SK-N-SH treated with all-trans-retinoic acid at 6 μM for 48 hours (cell line): ENCODE measurements around the gene C9.

Experiments used
- ATAC-seq: fragments of 200-7000 bp; cut with Tn5 transposase; 3 replicates; pipeline ENCODE4 v1.9.1; 2020; ENCODE audit warnings: mild to moderate bottlenecking, moderate library complexity
- ARNTL ChIP-seq: fragments of 450-650 bp; formaldehyde crosslinking; IDR thresholded peaks from 2 replicates; pipeline ENCODE4 v1.5.0; 2020; ENCODE audit warnings: low read depth, mild to moderate bottlenecking, moderate library complexity, borderline replicate concordance
- BACH2 ChIP-seq: fragments of 250-450 bp; sonication (Bioruptor Pico); IDR thresholded peaks from 2 replicates; pipeline ENCODE4 v1.9.0; 2021; ENCODE audit warnings: mild to moderate bottlenecking, borderline replicate concordance
- CSDC2 ChIP-seq: fragments of 250-450 bp; sonication (Bioruptor Pico); IDR thresholded peaks from 2 replicates; pipeline ENCODE4 v1.5.0; 2020; ENCODE audit warnings: mild to moderate bottlenecking, moderate library complexity
- ESRRG ChIP-seq: fragments of 250-450 bp; sonication (Bioruptor Pico); IDR thresholded peaks from 2 replicates; pipeline ENCODE4 v1.6.1; 2021; ENCODE audit warnings: mild to moderate bottlenecking
- GLIS3 ChIP-seq: fragments of 250-450 bp; sonication (Bioruptor Pico); IDR thresholded peaks from 2 replicates; pipeline ENCODE4 v1.5.0; 2020; ENCODE audit warnings: mild to moderate bottlenecking, moderate library complexity
- ISL1 ChIP-seq: fragments of 250-450 bp; sonication (Bioruptor Pico); IDR thresholded peaks from 2 replicates; pipeline ENCODE4 v2.1.2; 2022; ENCODE audit warnings: mild to moderate bottlenecking, moderate library complexity
- OSR1 ChIP-seq: fragments of 250-450 bp; sonication (Bioruptor Pico); IDR thresholded peaks from 2 replicates; pipeline ENCODE4 v1.8.0; 2022; ENCODE audit warnings: moderate library complexity, mild to moderate bottlenecking, inconsistent platforms
- PPARA ChIP-seq: fragments of 250-450 bp; sonication (Bioruptor Pico); IDR thresholded peaks from 2 replicates; pipeline ENCODE4 v1.5.0; 2020; ENCODE audit warnings: mild to moderate bottlenecking, borderline replicate concordance
- RARB ChIP-seq: fragments of 250-450 bp; sonication (Bioruptor Pico); IDR thresholded peaks from 2 replicates; pipeline ENCODE4 v1.8.0; 2021; ENCODE audit warnings: mild to moderate bottlenecking, moderate library complexity
- SNAI2 ChIP-seq: fragments of 250-450 bp; sonication (Bioruptor Pico); IDR thresholded peaks from 2 replicates; pipeline ENCODE4 v1.5.0; 2020; ENCODE audit warnings: mild to moderate bottlenecking, moderate library complexity
- TCF4 ChIP-seq: fragments of 250-450 bp; sonication (Bioruptor Pico); IDR thresholded peaks from 2 replicates; pipeline ENCODE4 v1.8.0; 2021; ENCODE audit warnings: mild to moderate bottlenecking, moderate library complexity, borderline replicate concordance
- TOX ChIP-seq: fragments of 250-450 bp; sonication (Bioruptor Pico); IDR thresholded peaks from 2 replicates; pipeline ENCODE4 v1.8.0; 2021; ENCODE audit warnings: mild to moderate bottlenecking, moderate library complexity, borderline replicate concordance
- ZC3H10 ChIP-seq: fragments of 250-450 bp; sonication (Bioruptor Pico); IDR thresholded peaks from 2 replicates; pipeline ENCODE4 v1.5.1; 2021; ENCODE audit warnings: mild to moderate bottlenecking, moderate library complexity
- ZFP3 ChIP-seq: fragments of 250-450 bp; sonication (Bioruptor Pico); IDR thresholded peaks from 2 replicates; pipeline ENCODE4 v1.5.0; 2020; ENCODE audit warnings: mild to moderate bottlenecking, moderate library complexity
- ZFP30 ChIP-seq: fragments of 450-650 bp; formaldehyde crosslinking; IDR thresholded peaks from 2 replicates; pipeline ENCODE4 v1.5.0; 2022; ENCODE audit warnings: mild to moderate bottlenecking, moderate library complexity
- ZNF565 ChIP-seq: fragments of 450-650 bp; formaldehyde crosslinking; conservative IDR thresholded peaks from 2 replicates; pipeline ENCODE4 v1.5.0; 2020; ENCODE audit warnings: low read depth, mild to moderate bottlenecking, moderate library complexity
- ZNF70 ChIP-seq: fragments of 450-650 bp; formaldehyde crosslinking; IDR thresholded peaks from 2 replicates; pipeline ENCODE4 v1.5.0; 2020; ENCODE audit warnings: mild to moderate bottlenecking, moderate library complexity
- ZNF8 ChIP-seq: fragments of 450-650 bp; formaldehyde crosslinking; IDR thresholded peaks from 2 replicates; pipeline ENCODE4 v1.5.0; 2020; ENCODE audit warnings: mild to moderate bottlenecking, moderate library complexity
- TF ChIP-seq, protein P1 (sequence below): fragments of 250-450 bp; sonication (Bioruptor Pico); IDR thresholded peaks from 2 replicates; pipeline ENCODE4 v1.5.0; 2020; ENCODE audit warnings: mild to moderate bottlenecking, moderate library complexity
- TF ChIP-seq, protein P2 (sequence below): fragments of 250-450 bp; sonication (Bioruptor Pico); IDR thresholded peaks from 2 replicates; pipeline ENCODE4 v1.5.1; 2020; ENCODE audit warnings: low read depth, mild to moderate bottlenecking, moderate library complexity
- TF ChIP-seq, protein P3 (sequence below): fragments of 250-450 bp; sonication (Bioruptor Pico); IDR thresholded peaks from 2 replicates; pipeline ENCODE4 v1.5.1; 2021; ENCODE audit warnings: mild to moderate bottlenecking, moderate library complexity

C9 gene

DNA sequence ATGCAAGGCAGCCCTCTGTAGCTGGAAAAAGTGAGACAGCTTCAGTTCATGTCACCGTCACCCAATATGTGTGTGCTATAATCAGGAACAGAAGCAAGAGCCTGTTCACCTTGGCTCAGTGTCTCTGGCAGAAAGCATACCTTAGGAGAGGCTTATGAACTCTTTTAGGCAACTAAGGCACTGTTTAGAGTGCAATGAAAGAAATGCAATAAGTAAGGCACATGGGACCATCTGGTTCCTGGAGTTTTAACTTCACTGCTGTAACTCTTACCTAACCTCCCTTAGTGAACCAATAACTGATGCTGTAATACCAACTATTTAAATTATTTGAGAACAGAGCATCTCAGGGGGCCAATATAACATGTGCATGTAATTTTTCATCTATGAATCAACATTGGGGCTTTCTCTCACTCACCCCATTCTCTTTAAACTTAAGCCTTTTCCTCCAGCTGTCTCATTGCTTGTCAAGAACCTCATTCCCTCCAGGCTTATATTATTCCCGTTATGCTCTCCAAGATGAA is 32.4 kb downstream of the C9 start:
- ATAC-seq, result no peak
- no peak for TF ChIP-seq ZNF8
- no peak for TF ChIP-seq ISL1 (CRISPR knock-in tag)
- TF ChIP-seq TCF4 (CRISPR knock-in tag), result no peak
- no peak for TF ChIP-seq GLIS3 (CRISPR knock-in tag)
- no peak for TF ChIP-seq ARNTL (CRISPR knock-in tag)
- no peak for TF ChIP-seq TOX (CRISPR knock-in tag)

DNA sequence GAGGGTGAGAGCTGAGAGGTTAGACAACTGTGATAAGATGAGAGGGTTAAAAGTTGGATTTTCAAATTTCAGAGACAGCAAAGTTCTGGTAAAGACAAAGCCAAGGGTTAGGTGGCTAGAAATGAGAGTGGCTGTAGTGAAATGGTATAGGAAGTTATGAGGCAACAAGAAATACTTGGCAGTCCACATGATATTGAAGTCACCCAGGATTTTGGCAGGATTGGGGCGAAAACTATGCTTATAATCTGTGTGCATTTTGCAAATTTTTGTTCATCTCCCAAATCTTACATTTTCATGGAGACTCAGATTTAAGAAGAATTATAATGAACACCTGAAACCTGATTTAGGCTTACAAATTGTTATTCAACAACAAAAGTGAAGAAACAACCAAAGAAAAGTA is 35.6 kb downstream of the C9 start:
- TF ChIP-seq RARB (CRISPR knock-in tag) (no peak), ZFP3 (CRISPR knock-in tag) (no peak), ARNTL (CRISPR knock-in tag) (no peak), SNAI2 (CRISPR knock-in tag) (no peak), ESRRG (CRISPR knock-in tag) (no peak), ZFP30 (CRISPR knock-in tag) (no peak), ZNF8 (no peak), ZNF70 (CRISPR knock-in tag) (no peak), ZNF565 (no peak), GLIS3 (CRISPR knock-in tag) (no peak), ZC3H10 (CRISPR knock-in tag) (no peak), CSDC2 (CRISPR knock-in tag) (no peak), TOX (CRISPR knock-in tag) (no peak), BACH2 (CRISPR knock-in tag) (no peak)
- TF ChIP-seq, protein P1, sequence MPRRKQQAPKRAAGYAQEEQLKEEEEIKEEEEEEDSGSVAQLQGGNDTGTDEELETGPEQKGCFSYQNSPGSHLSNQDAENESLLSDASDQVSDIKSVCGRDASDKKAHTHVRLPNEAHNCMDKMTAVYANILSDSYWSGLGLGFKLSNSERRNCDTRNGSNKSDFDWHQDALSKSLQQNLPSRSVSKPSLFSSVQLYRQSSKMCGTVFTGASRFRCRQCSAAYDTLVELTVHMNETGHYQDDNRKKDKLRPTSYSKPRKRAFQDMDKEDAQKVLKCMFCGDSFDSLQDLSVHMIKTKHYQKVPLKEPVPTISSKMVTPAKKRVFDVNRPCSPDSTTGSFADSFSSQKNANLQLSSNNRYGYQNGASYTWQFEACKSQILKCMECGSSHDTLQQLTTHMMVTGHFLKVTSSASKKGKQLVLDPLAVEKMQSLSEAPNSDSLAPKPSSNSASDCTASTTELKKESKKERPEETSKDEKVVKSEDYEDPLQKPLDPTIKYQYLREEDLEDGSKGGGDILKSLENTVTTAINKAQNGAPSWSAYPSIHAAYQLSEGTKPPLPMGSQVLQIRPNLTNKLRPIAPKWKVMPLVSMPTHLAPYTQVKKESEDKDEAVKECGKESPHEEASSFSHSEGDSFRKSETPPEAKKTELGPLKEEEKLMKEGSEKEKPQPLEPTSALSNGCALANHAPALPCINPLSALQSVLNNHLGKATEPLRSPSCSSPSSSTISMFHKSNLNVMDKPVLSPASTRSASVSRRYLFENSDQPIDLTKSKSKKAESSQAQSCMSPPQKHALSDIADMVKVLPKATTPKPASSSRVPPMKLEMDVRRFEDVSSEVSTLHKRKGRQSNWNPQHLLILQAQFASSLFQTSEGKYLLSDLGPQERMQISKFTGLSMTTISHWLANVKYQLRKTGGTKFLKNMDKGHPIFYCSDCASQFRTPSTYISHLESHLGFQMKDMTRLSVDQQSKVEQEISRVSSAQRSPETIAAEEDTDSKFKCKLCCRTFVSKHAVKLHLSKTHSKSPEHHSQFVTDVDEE (CRISPR knock-in tag), result no peak
- TF ChIP-seq, protein P2, sequence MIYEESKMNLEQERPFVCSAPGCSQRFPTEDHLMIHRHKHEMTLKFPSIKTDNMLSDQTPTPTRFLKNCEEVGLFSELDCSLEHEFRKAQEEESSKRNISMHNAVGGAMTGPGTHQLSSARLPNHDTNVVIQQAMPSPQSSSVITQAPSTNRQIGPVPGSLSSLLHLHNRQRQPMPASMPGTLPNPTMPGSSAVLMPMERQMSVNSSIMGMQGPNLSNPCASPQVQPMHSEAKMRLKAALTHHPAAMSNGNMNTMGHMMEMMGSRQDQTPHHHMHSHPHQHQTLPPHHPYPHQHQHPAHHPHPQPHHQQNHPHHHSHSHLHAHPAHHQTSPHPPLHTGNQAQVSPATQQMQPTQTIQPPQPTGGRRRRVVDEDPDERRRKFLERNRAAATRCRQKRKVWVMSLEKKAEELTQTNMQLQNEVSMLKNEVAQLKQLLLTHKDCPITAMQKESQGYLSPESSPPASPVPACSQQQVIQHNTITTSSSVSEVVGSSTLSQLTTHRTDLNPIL (CRISPR knock-in tag), result no peak
- TF ChIP-seq, protein P3, sequence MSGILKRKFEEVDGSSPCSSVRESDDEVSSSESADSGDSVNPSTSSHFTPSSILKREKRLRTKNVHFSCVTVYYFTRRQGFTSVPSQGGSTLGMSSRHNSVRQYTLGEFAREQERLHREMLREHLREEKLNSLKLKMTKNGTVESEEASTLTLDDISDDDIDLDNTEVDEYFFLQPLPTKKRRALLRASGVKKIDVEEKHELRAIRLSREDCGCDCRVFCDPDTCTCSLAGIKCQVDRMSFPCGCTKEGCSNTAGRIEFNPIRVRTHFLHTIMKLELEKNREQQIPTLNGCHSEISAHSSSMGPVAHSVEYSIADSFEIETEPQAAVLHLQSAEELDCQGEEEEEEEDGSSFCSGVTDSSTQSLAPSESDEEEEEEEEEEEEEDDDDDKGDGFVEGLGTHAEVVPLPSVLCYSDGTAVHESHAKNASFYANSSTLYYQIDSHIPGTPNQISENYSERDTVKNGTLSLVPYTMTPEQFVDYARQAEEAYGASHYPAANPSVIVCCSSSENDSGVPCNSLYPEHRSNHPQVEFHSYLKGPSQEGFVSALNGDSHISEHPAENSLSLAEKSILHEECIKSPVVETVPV, result no peak
- ATAC-seq, result no peak

DNA sequence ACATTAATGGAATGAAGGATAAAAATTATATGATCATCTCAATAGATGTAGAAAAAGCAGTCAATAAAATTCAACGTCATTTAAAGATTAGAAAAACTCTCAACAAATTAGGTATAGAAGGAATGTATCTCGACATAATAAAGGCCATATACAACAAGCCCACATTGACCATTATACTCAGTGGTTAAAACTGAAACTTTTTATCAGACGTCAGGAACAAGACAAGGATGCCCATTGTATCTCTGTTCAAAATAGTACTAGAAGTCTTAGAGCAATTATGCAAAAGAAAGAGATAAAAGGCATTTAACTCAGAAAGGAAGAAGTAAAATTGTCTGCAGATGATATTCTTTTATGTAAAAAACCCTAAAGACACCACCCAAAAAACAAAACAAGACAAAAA is 40.8 kb downstream of the C9 start:
- no peak for TF ChIP-seq PPARA (CRISPR knock-in tag)
- no peak for TF ChIP-seq ZFP30 (CRISPR knock-in tag)
- TF ChIP-seq, protein P1 (CRISPR knock-in tag), result no peak
- TF ChIP-seq ESRRG (CRISPR knock-in tag), result no peak
- TF ChIP-seq ZNF70 (CRISPR knock-in tag), result no peak
- TF ChIP-seq ZNF8, result no peak
- TF ChIP-seq ZFP3 (CRISPR knock-in tag), result no peak
- TF ChIP-seq BACH2 (CRISPR knock-in tag), result no peak
- no peak for TF ChIP-seq GLIS3 (CRISPR knock-in tag)
- TF ChIP-seq ARNTL (CRISPR knock-in tag), result no peak
- no peak for TF ChIP-seq OSR1 (CRISPR knock-in tag)
- ATAC-seq, result no peak
